Left ventricle myocardium inferior (tissue), 1 donor: ENCODE measurements around the gene CPA1. TPM values are rescaled to one million over a fixed set of nuclear protein-coding genes. Genes with fewer than 3 reads are reported as not detected.

Experiments used
- DNase-seq: peaks from one replicate; pipeline ENCODE4 v3.0.0-alpha.2; 2020
- H3K27ac ChIP-seq: fragments of 200-600 bp; replicated peaks from 2 replicates; pipeline ENCODE4 v1.8.0; 2021
- H3K27me3 ChIP-seq: fragments of 200-600 bp; 2 replicates; pipeline ENCODE4 v1.8.0; 2021; ENCODE audit warnings: low read depth
- H3K36me3 ChIP-seq: fragments of 200-600 bp; 2 replicates; pipeline ENCODE4 v1.8.0; 2021
- H3K4me1 ChIP-seq: fragments of 200-600 bp; 2 replicates; pipeline ENCODE4 v1.8.0; 2021
- H3K4me3 ChIP-seq: fragments of 200-600 bp; 2 replicates; pipeline ENCODE4 v1.8.0; 2021; ENCODE audit warnings: mild to moderate bottlenecking, moderate library complexity
- H3K9me3 ChIP-seq: fragments of 200-600 bp; replicated peaks from 2 replicates; pipeline ENCODE4 v1.8.0; 2021
- intact Hi-C: fragments of 100-400 bp; cut with micrococcal nuclease; formaldehyde crosslinking; loops from one replicate; pipeline ENCODE4 v1.11.0; 2022
- total RNA-seq: library from RNA; stranded (reverse); fragmentation: NEBNext Ultra II Directional; extraction: Animal tissue kit (Norgen Biotek cat#: 25700); gene quantifications from one replicate; pipeline ENCODE4 v1.2.1, GENCODE V29; 2021
- TF ChIP-seq, protein P1 (sequence below): fragments of 200-600 bp; IDR thresholded peaks from 2 replicates; pipeline ENCODE4 v1.8.0; 2021; ENCODE audit warnings: antibody characterized with exemption, mild to moderate bottlenecking, borderline replicate concordance
- donor health status: DM: no; HTN: yes; CAD: no; lungs with severe emphysema.

The CPA1 gene
- total RNA-seq, 1 donor from 2014 or later: not detected

DNA sequence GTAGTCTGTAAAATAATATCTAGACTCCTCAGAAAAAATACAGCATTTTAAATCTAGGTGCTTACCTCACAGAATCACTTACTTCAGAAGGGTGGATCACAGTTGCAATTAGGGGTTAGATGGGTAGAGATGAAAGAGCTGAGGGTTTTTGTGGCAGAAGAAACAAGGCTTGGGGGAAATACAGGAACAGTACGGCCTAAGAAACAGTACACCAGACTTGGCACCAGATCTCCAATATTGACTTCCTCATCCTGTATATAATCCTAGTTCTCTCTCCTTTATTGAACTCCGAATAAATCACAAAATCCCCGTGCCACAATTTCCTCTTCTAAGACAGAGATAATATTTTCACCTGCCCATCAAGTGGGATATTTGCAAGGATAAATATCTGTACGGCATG, 46.3 kb downstream of the CPA1 start:
- no peaks in the 10 kb centered on the region for H3K27me3 ChIP-seq
- TF ChIP-seq, protein P1, sequence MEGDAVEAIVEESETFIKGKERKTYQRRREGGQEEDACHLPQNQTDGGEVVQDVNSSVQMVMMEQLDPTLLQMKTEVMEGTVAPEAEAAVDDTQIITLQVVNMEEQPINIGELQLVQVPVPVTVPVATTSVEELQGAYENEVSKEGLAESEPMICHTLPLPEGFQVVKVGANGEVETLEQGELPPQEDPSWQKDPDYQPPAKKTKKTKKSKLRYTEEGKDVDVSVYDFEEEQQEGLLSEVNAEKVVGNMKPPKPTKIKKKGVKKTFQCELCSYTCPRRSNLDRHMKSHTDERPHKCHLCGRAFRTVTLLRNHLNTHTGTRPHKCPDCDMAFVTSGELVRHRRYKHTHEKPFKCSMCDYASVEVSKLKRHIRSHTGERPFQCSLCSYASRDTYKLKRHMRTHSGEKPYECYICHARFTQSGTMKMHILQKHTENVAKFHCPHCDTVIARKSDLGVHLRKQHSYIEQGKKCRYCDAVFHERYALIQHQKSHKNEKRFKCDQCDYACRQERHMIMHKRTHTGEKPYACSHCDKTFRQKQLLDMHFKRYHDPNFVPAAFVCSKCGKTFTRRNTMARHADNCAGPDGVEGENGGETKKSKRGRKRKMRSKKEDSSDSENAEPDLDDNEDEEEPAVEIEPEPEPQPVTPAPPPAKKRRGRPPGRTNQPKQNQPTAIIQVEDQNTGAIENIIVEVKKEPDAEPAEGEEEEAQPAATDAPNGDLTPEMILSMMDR: no peak
- H3K9me3 ChIP-seq: no peaks in the 10 kb centered on the region
- no peak overlapping the region for H3K27ac ChIP-seq
- no peaks in the 10 kb centered on the region for H3K36me3 ChIP-seq
- no peak for DNase-seq
- no peak overlapping the region for H3K4me3 ChIP-seq
- H3K4me1 ChIP-seq: peaks cover 24% of the 10 kb centered on the region
- intact Hi-C loops: no loop called here

DNA sequence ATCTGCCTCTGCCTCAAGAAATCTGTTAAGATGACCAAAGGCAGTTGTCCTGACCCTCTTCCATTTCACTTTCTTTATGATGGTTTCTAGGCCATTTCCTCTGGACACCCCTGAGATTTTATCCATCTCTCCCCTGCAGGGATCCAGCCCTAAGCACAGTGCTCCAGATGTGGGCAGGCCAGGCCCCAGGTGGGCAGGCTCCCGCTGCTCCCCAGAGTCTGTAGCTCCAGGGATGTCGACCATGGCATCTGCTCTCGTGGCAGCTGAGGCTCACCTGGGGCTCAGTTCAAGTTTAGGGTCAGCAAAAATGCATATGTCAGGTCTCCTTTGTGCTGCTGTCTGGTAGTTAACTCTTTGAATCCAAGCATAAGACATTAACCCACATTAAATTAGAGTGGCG, 48.7 kb downstream of the CPA1 start:
- Histone ChIP-seq H3K27me3 (no peaks in the 10 kb centered on the region), H3K9me3 (no peaks in the 10 kb centered on the region), H3K36me3 (no peaks in the 10 kb centered on the region), H3K27ac (peak overlapping the region; percentile 70), H3K4me1 (peaks cover 41% of the 10 kb centered on the region), H3K4me3 (no peak overlapping the region)
- DNase-seq: no peak
- intact Hi-C loops: no loop called here
- TF ChIP-seq, protein P1: no peak

DNA sequence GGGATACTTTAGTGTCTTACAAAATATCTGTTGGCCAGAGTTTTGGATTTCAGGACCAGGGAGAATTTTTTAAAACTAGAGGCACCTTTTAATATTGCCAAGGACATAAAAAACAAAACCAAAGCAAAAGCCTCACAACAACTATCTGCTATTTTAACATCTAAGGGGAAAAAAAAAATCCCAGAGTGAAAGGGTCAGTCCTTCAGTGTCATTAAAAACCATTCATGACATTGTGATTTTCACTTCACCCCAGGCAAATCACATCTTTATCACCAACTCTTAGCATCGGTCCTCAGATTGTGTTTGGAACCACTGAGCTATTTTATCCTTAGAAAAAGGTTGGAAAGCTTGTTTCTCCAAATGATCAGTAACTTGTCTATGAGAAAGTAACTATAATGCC, 49.8 kb downstream of the CPA1 start:
- intact Hi-C loops: no loop called here
- TF ChIP-seq, protein P1: no peak
- DNase-seq: no peak
- peaks cover 41% of the 10 kb centered on the region for H3K4me1 ChIP-seq
- no peaks in the 10 kb centered on the region for H3K36me3 ChIP-seq
- H3K9me3 ChIP-seq: no peaks in the 10 kb centered on the region
- H3K27ac ChIP-seq: peak overlapping the region; percentile 70
- peak overlapping the region; percentile 43 for H3K4me3 ChIP-seq
- no peaks in the 10 kb centered on the region for H3K27me3 ChIP-seq

DNA sequence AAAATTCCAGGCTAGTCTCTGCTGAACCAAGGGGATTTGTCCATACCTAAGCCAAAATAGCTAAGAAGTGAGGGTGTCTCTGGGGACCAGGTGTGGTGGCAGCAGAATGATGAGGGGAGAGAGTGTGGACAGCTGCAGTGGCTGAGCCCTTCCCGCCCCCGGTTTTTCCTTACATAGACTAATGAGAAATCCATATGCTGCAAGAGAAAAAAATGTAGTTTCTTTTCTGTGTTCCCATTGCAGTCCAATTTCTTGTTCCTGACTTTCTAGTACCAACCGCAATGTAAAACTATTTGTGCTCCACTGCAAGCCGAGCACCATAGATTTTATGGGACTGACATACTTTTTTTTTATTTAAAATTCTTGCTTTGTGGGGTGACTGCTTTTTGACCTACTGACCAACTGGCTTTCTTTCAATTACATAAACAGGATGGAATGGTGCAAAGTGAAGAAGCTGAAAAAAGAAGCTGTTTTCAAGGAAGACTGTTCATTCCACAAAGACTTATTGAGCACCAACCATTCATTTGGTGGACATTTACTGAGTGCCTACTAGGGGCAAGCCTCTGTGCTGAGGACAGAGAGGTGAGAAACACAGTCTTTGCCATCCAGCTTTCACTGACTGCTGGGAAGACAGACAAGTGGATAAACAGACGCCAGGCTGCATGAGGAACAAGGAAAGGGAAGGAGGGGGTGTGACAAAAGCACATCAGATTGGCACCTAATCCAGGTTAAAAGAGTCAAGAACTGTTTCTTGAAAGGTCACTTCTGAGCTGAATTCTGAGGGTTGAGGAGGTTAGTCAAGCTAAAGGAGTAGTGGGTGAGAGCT, 50.8 kb downstream of the CPA1 start:
- no peaks in the 10 kb centered on the region for H3K27me3 ChIP-seq
- intact Hi-C loops: no loop called here
- peaks cover 41% of the 10 kb centered on the region for H3K4me1 ChIP-seq
- DNase-seq: peak; percentile 26
- TF ChIP-seq, protein P1: no peak
- H3K4me3 ChIP-seq: peak overlapping the region; percentile 43
- H3K9me3 ChIP-seq: no peaks in the 10 kb centered on the region
- no peaks in the 10 kb centered on the region for H3K36me3 ChIP-seq
- H3K27ac ChIP-seq: peak overlapping the region; percentile 70

DNA sequence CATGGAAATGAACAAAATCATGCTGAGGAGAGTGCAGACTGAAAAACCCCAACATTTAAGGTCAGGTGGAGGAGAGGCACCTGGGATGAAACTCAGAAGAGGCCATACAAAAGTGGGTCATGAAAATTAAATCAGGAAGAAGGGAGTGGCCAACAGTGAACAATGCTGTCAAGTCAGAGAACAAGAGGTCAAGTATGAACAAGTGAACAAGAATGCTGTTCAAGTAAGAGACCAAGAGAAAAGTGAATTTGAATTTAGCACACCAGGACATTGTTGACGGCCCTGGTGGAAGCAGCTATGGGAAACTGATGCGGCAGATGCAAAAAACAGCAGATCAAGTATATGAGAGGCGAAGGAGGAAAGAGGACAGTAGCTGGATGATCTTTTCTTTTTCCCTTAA, 52.6 kb downstream of the CPA1 start:
- DNase-seq: no peak
- H3K4me3 ChIP-seq: no peak overlapping the region
- H3K27me3 ChIP-seq: no peaks in the 10 kb centered on the region
- peaks cover 41% of the 10 kb centered on the region for H3K4me1 ChIP-seq
- intact Hi-C loops: no loop called here
- no peaks in the 10 kb centered on the region for H3K9me3 ChIP-seq
- no peaks in the 10 kb centered on the region for H3K36me3 ChIP-seq
- TF ChIP-seq, protein P1: no peak
- peak overlapping the region; percentile 70 for H3K27ac ChIP-seq
